H1 (cell line): Measurements from ENCODE around the gene ZNF652. TPM values are rescaled to one million over a fixed set of nuclear protein-coding genes. Genes with fewer than 3 reads are reported as not detected.

Experiments
- CTCF ChIA-PET: fragments of 300-600 bp; sonication (Branson Sonifier 250); formaldehyde crosslinking; loops from one replicate; lab custom pipeline; 2021; ENCODE audit not compliant: partially characterized antibody; lab: Charles Lee
- POLR2A ChIA-PET: fragments of 300-600 bp; sonication (Branson Sonifier 250); formaldehyde crosslinking; loops from one replicate; lab custom pipeline; 2021; ENCODE audit warnings: inconsistent platforms; ENCODE audit not compliant: partially characterized antibody; lab: Charles Lee
- DNase-seq, 2 experiments: peaks; one replicate each; pipeline versions ENCODE4 v3.0.0 to v3.0.0-alpha.2; 2010 to 2022; ENCODE audit warnings: low spot score in 2 of 2, low read depth in 1 of 2, mixed read lengths in 1 of 2
- FAIRE-seq: peaks from 2 replicates; lab custom pipeline; 2011; peaks lifted over from hg19 to GRCh38; lab: Jason Lieb, UNC
- H2AFZ ChIP-seq: 2 replicates; pipeline ENCODE4 v1.8.1; 2012; ENCODE audit warnings: low read length, inconsistent platforms
- H2AK5ac ChIP-seq: 2 replicates; pipeline ENCODE4 v1.6.1; 2013; ENCODE audit warnings: low read depth, low read length
- H2BK120ac ChIP-seq: replicated peaks from 2 replicates; pipeline ENCODE3; 2013; ENCODE audit warnings: low read depth, low read length, inconsistent platforms
- H2BK12ac ChIP-seq: 2 replicates; pipeline ENCODE4 v1.6.1; 2013; ENCODE audit warnings: low read depth, low read length
- H2BK15ac ChIP-seq: 2 replicates; pipeline ENCODE4 v1.6.1; 2013; ENCODE audit warnings: low read length
- H2BK20ac ChIP-seq: 2 replicates; pipeline ENCODE4 v1.6.1; 2013; ENCODE audit warnings: low read length
- H2BK5ac ChIP-seq: 2 replicates; pipeline ENCODE4 v1.6.1; 2013; ENCODE audit warnings: low read depth, low read length
- H3K14ac ChIP-seq: 2 replicates; pipeline ENCODE4 v1.6.1; 2013; ENCODE audit warnings: inconsistent platforms; ENCODE audit not compliant: insufficient read length
- H3K18ac ChIP-seq: 2 replicates; pipeline ENCODE4 v1.6.1; 2013; ENCODE audit warnings: low read length; ENCODE audit errors: extremely low read depth
- H3K23ac ChIP-seq: 2 replicates; pipeline ENCODE4 v1.6.1; 2013; ENCODE audit warnings: inconsistent platforms; ENCODE audit not compliant: insufficient read length
- H3K23me2 ChIP-seq: 2 replicates; pipeline ENCODE4 v1.6.1; 2013; ENCODE audit warnings: low read depth, low read length
- H3K27ac ChIP-seq: 2 replicates; pipeline ENCODE4 v1.6.1; 2011; ENCODE audit warnings: low read depth, low read length, inconsistent platforms
- H3K27me3 ChIP-seq, 4 experiments: replicated peaks in 1 of 4; 1 replicate in 1 of 4; 2 replicates in 3 of 4; pipeline versions ENCODE4 v1.6.1 to v1.8.1; 2011 to 2013; ENCODE audit warnings: low read length in 3 of 4, mild to moderate bottlenecking in 3 of 4, inconsistent platforms in 2 of 4, mixed read lengths in 2 of 4, moderate library complexity in 1 of 4; ENCODE audit not compliant: control insufficient read depth in 3 of 4, insufficient read depth in 3 of 4; ENCODE audit errors: extremely low read depth in 1 of 4
- H3K36me3 ChIP-seq, 4 experiments: 2 replicates each; pipeline versions ENCODE4 v1.6.1 to v1.8.1; 2011 to 2013; ENCODE audit warnings: mild to moderate bottlenecking in 4 of 4, low read length in 3 of 4, moderate library complexity in 2 of 4, control low read depth in 1 of 4, inconsistent platforms in 1 of 4; ENCODE audit not compliant: insufficient read depth in 4 of 4, control insufficient read depth in 2 of 4
- H3K4ac ChIP-seq: replicated peaks from 2 replicates; pipeline ENCODE3; 2013; ENCODE audit warnings: low read length, low read depth, mixed read lengths, inconsistent platforms; ENCODE audit not compliant: insufficient read length
- H3K4me1 ChIP-seq, 4 experiments: replicated peaks in 1 of 4; 1 replicate in 1 of 4; 2 replicates in 3 of 4; pipeline versions ENCODE4 v1.6.1 to v1.8.1; 2011 to 2013; ENCODE audit warnings: low read length in 3 of 4, inconsistent platforms in 2 of 4, mixed read lengths in 1 of 4; ENCODE audit not compliant: insufficient read depth in 4 of 4, control insufficient read depth in 3 of 4
- H3K4me2 ChIP-seq, 2 experiments: 2 replicates each; pipeline versions ENCODE4 v1.6.1 to v1.8.1; 2011 to 2013; ENCODE audit warnings: low read depth in 2 of 2, low read length in 2 of 2, control low read depth in 1 of 2, inconsistent platforms in 1 of 2, mild to moderate bottlenecking in 1 of 2; ENCODE audit not compliant: insufficient read depth in 1 of 2
- H3K4me3 ChIP-seq, 4 experiments: fragments of 200-600, 300-600 bp in 1 of 4; sonication (generic), shearing (Covaris generic), sonication (Bioruptor Twin) in 1 of 4; 2 replicates each; pipeline versions ENCODE4 v1.5.1 to v1.8.1; 2011 to 2016; ENCODE audit warnings: low read length in 4 of 4, low read depth in 3 of 4, control low read depth in 2 of 4, inconsistent platforms in 2 of 4, mild to moderate bottlenecking in 2 of 4, mixed read lengths in 1 of 4, moderate library complexity in 1 of 4; ENCODE audit not compliant: insufficient read depth in 2 of 4; ENCODE audit errors: extremely low read depth in 1 of 4
- H3K56ac ChIP-seq: replicated peaks from 2 replicates; pipeline ENCODE3; 2013; ENCODE audit warnings: low read depth, mild to moderate bottlenecking, mixed read lengths, low read length, inconsistent platforms; ENCODE audit not compliant: insufficient read length
- H3K79me1 ChIP-seq: 2 replicates; pipeline ENCODE4 v1.6.1; 2013; ENCODE audit warnings: low read depth, low read length, control low read depth
- H3K79me2 ChIP-seq, 2 experiments: 2 replicates each; pipeline versions ENCODE4 v1.6.1 to v1.8.1; 2012 to 2013; ENCODE audit warnings: low read length in 2 of 2, mild to moderate bottlenecking in 2 of 2, inconsistent platforms in 1 of 2; ENCODE audit not compliant: insufficient read depth in 2 of 2, control insufficient read depth in 1 of 2
- H3K9ac ChIP-seq, 4 experiments: replicated peaks in 1 of 4; 1 replicate in 1 of 4; 2 replicates in 3 of 4; pipeline versions ENCODE4 v1.6.1 to v1.8.1; 2011 to 2013; ENCODE audit warnings: low read depth in 3 of 4, low read length in 3 of 4, control low read depth in 2 of 4, mild to moderate bottlenecking in 2 of 4, moderate library complexity in 2 of 4, inconsistent platforms in 1 of 4; ENCODE audit errors: extremely low read depth in 1 of 4
- H3K9me3 ChIP-seq, 2 experiments: 2 replicates each; pipeline versions ENCODE4 v1.6.1 to v1.8.1; 2012 to 2013; ENCODE audit warnings: mild to moderate bottlenecking in 2 of 2, moderate library complexity in 2 of 2, control low read depth in 1 of 2, inconsistent platforms in 1 of 2, low read depth in 1 of 2, low read length in 1 of 2, mixed read lengths in 1 of 2; ENCODE audit not compliant: insufficient read depth in 2 of 2
- H4K20me1 ChIP-seq, 2 experiments: replicated peaks in 1 of 2; 2 replicates each; pipeline versions ENCODE3 to v1.8.1; 2011 to 2013; ENCODE audit warnings: inconsistent platforms in 2 of 2, low read length in 2 of 2, mild to moderate bottlenecking in 1 of 2; ENCODE audit not compliant: insufficient read depth in 2 of 2, control insufficient read depth in 1 of 2
- H4K5ac ChIP-seq: 2 replicates; pipeline ENCODE4 v1.6.1; 2013; ENCODE audit warnings: low read length, low read depth, mixed read lengths, inconsistent platforms; ENCODE audit not compliant: insufficient read length
- H4K8ac ChIP-seq: 2 replicates; pipeline ENCODE4 v1.8.0; 2013; ENCODE audit warnings: mild to moderate bottlenecking, moderate library complexity, low read length, inconsistent platforms; ENCODE audit not compliant: insufficient read depth; ENCODE audit errors: extremely low read depth
- H4K91ac ChIP-seq: replicated peaks from 2 replicates; pipeline ENCODE3; 2013; ENCODE audit warnings: low read length, mixed read lengths, inconsistent platforms; ENCODE audit not compliant: insufficient read length
- CREB1 ChIP-seq: IDR thresholded peaks from 2 replicates; pipeline ENCODE4 v1.6.1; 2012; ENCODE audit warnings: inconsistent platforms
- CTBP2 ChIP-seq: IDR thresholded peaks from 2 replicates; pipeline ENCODE4 v1.7.0; 2011; ENCODE audit warnings: borderline replicate concordance, mild to moderate bottlenecking, moderate library complexity, mixed read lengths, low read length; ENCODE audit not compliant: insufficient read depth, insufficient read length
- HDAC2 ChIP-seq, 2 experiments: fragments of 300-600 bp in 1 of 2; sonication (generic) in 1 of 2; IDR thresholded peaks; 2 replicates each; pipeline ENCODE4 v1.6.1; 2011 to 2012; ENCODE audit warnings: low read depth in 2 of 2, low read length in 2 of 2, mild to moderate bottlenecking in 2 of 2, moderate library complexity in 2 of 2, borderline replicate concordance in 1 of 2, inconsistent platforms in 1 of 2
- HDAC6 ChIP-seq: IDR thresholded peaks from one replicate; pipeline ENCODE4 v1.7.1; 2012; ENCODE audit warnings: low read depth, mild to moderate bottlenecking, inconsistent platforms, low read length, moderate library complexity
- POU5F1 ChIP-seq: IDR thresholded peaks from 2 replicates; pipeline ENCODE4 v1.6.1; 2011; ENCODE audit warnings: low read depth, mild to moderate bottlenecking, low read length, moderate library complexity
- WGBS, 2 experiments: shearing (Covaris generic) in 1 of 2; methylation state at CpG; one replicate each; pipeline versions ENCODE4 v1.1.6 to v1.1.7; 2013 to 2015; ENCODE audit warnings: low lambda C conversion rate in 2 of 2, mixed read lengths in 2 of 2, inconsistent platforms in 1 of 2, low coverage in 1 of 2, missing lambda C conversion rate in 1 of 2; ENCODE audit not compliant: insufficient replicate concordance in 2 of 2, insufficient coverage in 1 of 2, insufficient read length in 1 of 2; ENCODE audit errors: extremely low coverage in 1 of 2, missing lambda C conversion rate in 1 of 2; 5-methylcytosine and 5-hydroxymethylcytosine counted together
- polyA plus RNA-seq, 7 experiments: library from polyadenylated mRNA; depleted of rRNA in 3 of 7; stranded (reverse) in 5 of 7; unstranded in 2 of 7; fragments of >200 nt in 5 of 7; fragments of 200-250 nt in 2 of 7; gene quantifications; 1 replicate in 5 of 7; 2 replicates in 1 of 7; 4 replicates in 1 of 7; pipeline versions ENCODE4 v1.2.1 to v1.2.3, GENCODE V29; 2011 to 2013; ENCODE audit warnings: missing spikeins in 2 of 7, mixed read lengths in 2 of 7
- total RNA-seq: library from RNA; stranded (reverse); fragmentation: NEBNext Ultra II Directional; extraction: Animal tissue kit (Norgen Biotek cat#: 25700); gene quantifications from 2 replicates; pipeline ENCODE4 v1.2.1, GENCODE V29; 2021

The ZNF652 gene
- total and polyA plus RNA-seq, 2 of the 8 experiments (the other 6 are each of a cell fraction or from before 2014, with no cell fraction given), result 13.5 to 39.6 TPM

DNA sequence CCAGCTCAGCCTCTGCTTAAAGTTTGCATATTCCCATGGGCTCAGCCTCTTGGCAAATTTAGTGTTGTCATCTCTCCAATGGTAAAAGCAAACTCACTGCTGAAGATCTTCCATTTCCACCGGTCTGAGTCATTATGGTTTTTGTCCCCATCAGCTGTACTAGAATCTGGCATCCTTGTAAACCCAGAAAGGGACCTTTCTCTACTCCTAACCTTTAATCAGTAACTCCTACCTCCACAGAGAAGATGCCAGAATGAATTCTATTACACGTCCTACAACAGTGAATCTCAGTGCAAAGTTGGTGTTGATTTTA is 45.8 kb downstream of the ZNF652 start:
- DNase-seq (no peak), FAIRE-seq (no peak)
- Histone ChIP-seq H3K56ac (no peak overlapping the region), H3K79me1 (no peaks in the 10 kb centered on the region; the same call in 1 of the 2 replicates), H3K23ac (no peak overlapping the region), H3K4me3 (no peak overlapping the region), H2AK5ac (no peak overlapping the region), H2BK20ac (no peak overlapping the region), H3K23me2 (no peaks in the 10 kb centered on the region), H2BK12ac (no peak overlapping the region), H3K9me3 (no peaks in the 10 kb centered on the region), H3K4me1 (no peaks in the 10 kb centered on the region), H3K18ac (no peak overlapping the region), H3K79me2 (no peaks in the 10 kb centered on the region; a peak in 1 of 4 replicates), H3K4ac (no peak overlapping the region), H3K9ac (no peak overlapping the region), H4K5ac (no peak overlapping the region), H4K20me1 (no peaks in the 10 kb centered on the region), H3K4me2 (no peak overlapping the region), H2BK5ac (no peak overlapping the region), H4K8ac (no peak overlapping the region), H4K91ac (no peak overlapping the region), H3K36me3 (peaks cover 0 to 5% (median 0%) of the 10 kb centered on the region in 4 experiments; a peak in 1 of 8 replicates), H3K14ac (no peak overlapping the region), H2AFZ (no peak overlapping the region), H2BK15ac (no peak overlapping the region), H3K27ac (no peak overlapping the region), H3K27me3 (no peaks in the 10 kb centered on the region), H2BK120ac (no peak overlapping the region)
- ChIA-PET POLR2A (no interaction called here), CTCF (interaction anchor here (0.7 to 7.7 kb wide), 17 partner anchors 9 to 157 kb away, joined by 3 to 80 read pairs (median 9); no protein-coding TSS in a partner anchor)
- WGBS, 2 experiments, result 74% methylated on average over 2 of the region's 2 CpGs; no CpG with 5 or more reads in 1 of the 2 experiments
- TF ChIP-seq HDAC2 (IDR thresholded peaks at IDR 0.05; ENCODE audit: borderline replicate concordance in 1 of 2, low read depth in 2 of 2, low read length in 2 of 2), result no peak
- no peak for TF ChIP-seq CREB1
- no peak for TF ChIP-seq CTBP2
- TF ChIP-seq POU5F1, result no peak
- no peak for TF ChIP-seq HDAC6
